Endometrial microvascular endothelial cells (primary cell): Measurements from ENCODE around the gene CAMTA1. TPM values are rescaled to one million over a fixed set of nuclear protein-coding genes. Genes with fewer than 3 reads are reported as not detected.

ENCODE experiments used
- total RNA-seq: library from RNA; depleted of rRNA; stranded (reverse); fragments of >200 nt; gene quantifications from one replicate; pipeline ENCODE4 v1.2.3, GENCODE V29; 2015; ENCODE audit errors: inconsistent ontology term

Gene CAMTA1
- total RNA-seq, 1 donor from 2014 or later, result 89.0 TPM

Other genes with a start within 250 kb of the CAMTA1 start
- 44.9 TPM for gene NOL9, start 230.9 kb upstream of the CAMTA1 start, total RNA-seq
- not detected for gene TAS1R1, start 230.1 kb upstream of the CAMTA1 start, total RNA-seq
- gene ZBTB48, start 205.5 kb upstream of the CAMTA1 start, total RNA-seq, result 9.1 TPM
- 47.0 TPM for gene KLHL21, start 182.6 kb upstream of the CAMTA1 start, total RNA-seq
- gene PHF13, start 171.7 kb upstream of the CAMTA1 start, total RNA-seq, result 6.9 TPM
- gene THAP3, start 160.6 kb upstream of the CAMTA1 start, total RNA-seq, result 30.4 TPM
- 38.1 TPM for gene DNAJC11, start 83.6 kb upstream of the CAMTA1 start, total RNA-seq